Liver (tissue), 3 donors: ENCODE data around the gene SH3PXD2A.

Source experiments
- FOXA1 ChIP-seq: IDR thresholded peaks from 2 replicates; pipeline ENCODE4 v1.6.1; 2016; ENCODE audit warnings: antibody characterized with exemption
- GABPA ChIP-seq, 2 donors: IDR thresholded peaks in 1 of 2; conservative IDR thresholded peaks in 1 of 2; 2 replicates each; pipeline ENCODE4 v1.6.1; 2016; ENCODE audit warnings: antibody characterized with exemption in 2 of 2, mild to moderate bottlenecking in 1 of 2, moderate library complexity in 1 of 2
- JUND ChIP-seq, 2 donors: IDR thresholded peaks; 2 replicates each; pipeline ENCODE4 v1.6.1; 2016; ENCODE audit warnings: antibody characterized with exemption in 2 of 2
- RAD21 ChIP-seq, 2 donors: IDR thresholded peaks; 2 replicates each; pipeline ENCODE4 v1.6.1; 2016; ENCODE audit warnings: antibody characterized with exemption in 2 of 2, mild to moderate bottlenecking in 2 of 2
- RXRA ChIP-seq, 2 donors: IDR thresholded peaks; 2 replicates each; pipeline ENCODE4 v1.6.1; 2017 to 2018; ENCODE audit warnings: antibody characterized with exemption in 2 of 2, mild to moderate bottlenecking in 1 of 2
- SP1 ChIP-seq: IDR thresholded peaks from 2 replicates; pipeline ENCODE4 v1.6.1; 2018; ENCODE audit warnings: antibody characterized with exemption, mild to moderate bottlenecking
- TAF1 ChIP-seq: conservative IDR thresholded peaks from 2 replicates; pipeline ENCODE4 v1.6.1; 2016; ENCODE audit warnings: antibody characterized with exemption, mild to moderate bottlenecking
- YY1 ChIP-seq: IDR thresholded peaks from 2 replicates; pipeline ENCODE4 v1.6.1; 2016; ENCODE audit warnings: antibody characterized with exemption, mild to moderate bottlenecking
- TF ChIP-seq, protein P1 (sequence below): fragments of 150-350 bp; IDR thresholded peaks from 2 replicates; pipeline ENCODE4 v1.5.1; 2017; ENCODE audit warnings: improper control_type of control experiment, low read depth, low read length; ENCODE audit not compliant: missing input control
- TF ChIP-seq, protein P2 (sequence below): IDR thresholded peaks from 2 replicates; pipeline ENCODE4 v1.6.1; 2016; ENCODE audit warnings: antibody characterized with exemption
- TF ChIP-seq, protein P3 (sequence below): IDR thresholded peaks from 2 replicates; pipeline ENCODE4 v1.6.1; 2016; ENCODE audit warnings: antibody characterized with exemption, mild to moderate bottlenecking
- TF ChIP-seq, protein P4 (sequence below): IDR thresholded peaks from 2 replicates; pipeline ENCODE4 v1.6.1; 2016; ENCODE audit warnings: antibody characterized with exemption
- TF ChIP-seq, protein P5 (sequence below): IDR thresholded peaks from 2 replicates; pipeline ENCODE4 v1.6.1; 2016; ENCODE audit warnings: antibody characterized with exemption
- donor health status: healthy.
- donor health status: healthy.

DNA sequence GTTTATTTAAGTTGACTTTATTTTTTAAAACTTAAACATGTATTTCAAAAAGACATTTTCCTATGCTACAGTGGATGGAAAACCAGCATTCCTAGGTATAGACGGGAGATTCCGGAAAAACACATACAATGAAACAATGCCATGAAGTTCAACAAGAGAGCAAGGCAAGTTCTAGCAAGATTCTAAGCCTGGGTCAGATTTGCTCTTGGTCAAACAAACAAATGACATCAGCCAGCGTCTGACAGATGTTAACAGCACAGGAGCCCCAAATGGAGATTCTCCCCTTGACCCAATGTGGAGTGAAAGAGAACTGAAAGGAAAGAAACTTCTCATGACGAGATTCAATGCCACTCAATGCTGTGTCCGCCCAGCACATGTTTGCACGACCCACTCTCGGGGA, 212.0 kb downstream of the SH3PXD2A start:
- TF ChIP-seq, protein P1, sequence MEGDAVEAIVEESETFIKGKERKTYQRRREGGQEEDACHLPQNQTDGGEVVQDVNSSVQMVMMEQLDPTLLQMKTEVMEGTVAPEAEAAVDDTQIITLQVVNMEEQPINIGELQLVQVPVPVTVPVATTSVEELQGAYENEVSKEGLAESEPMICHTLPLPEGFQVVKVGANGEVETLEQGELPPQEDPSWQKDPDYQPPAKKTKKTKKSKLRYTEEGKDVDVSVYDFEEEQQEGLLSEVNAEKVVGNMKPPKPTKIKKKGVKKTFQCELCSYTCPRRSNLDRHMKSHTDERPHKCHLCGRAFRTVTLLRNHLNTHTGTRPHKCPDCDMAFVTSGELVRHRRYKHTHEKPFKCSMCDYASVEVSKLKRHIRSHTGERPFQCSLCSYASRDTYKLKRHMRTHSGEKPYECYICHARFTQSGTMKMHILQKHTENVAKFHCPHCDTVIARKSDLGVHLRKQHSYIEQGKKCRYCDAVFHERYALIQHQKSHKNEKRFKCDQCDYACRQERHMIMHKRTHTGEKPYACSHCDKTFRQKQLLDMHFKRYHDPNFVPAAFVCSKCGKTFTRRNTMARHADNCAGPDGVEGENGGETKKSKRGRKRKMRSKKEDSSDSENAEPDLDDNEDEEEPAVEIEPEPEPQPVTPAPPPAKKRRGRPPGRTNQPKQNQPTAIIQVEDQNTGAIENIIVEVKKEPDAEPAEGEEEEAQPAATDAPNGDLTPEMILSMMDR: no peak
- TF ChIP-seq, protein P2, sequence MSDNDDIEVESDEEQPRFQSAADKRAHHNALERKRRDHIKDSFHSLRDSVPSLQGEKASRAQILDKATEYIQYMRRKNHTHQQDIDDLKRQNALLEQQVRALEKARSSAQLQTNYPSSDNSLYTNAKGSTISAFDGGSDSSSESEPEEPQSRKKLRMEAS: no peak
- TF ChIP-seq YY1: no peak
- TF ChIP-seq, protein P3, sequence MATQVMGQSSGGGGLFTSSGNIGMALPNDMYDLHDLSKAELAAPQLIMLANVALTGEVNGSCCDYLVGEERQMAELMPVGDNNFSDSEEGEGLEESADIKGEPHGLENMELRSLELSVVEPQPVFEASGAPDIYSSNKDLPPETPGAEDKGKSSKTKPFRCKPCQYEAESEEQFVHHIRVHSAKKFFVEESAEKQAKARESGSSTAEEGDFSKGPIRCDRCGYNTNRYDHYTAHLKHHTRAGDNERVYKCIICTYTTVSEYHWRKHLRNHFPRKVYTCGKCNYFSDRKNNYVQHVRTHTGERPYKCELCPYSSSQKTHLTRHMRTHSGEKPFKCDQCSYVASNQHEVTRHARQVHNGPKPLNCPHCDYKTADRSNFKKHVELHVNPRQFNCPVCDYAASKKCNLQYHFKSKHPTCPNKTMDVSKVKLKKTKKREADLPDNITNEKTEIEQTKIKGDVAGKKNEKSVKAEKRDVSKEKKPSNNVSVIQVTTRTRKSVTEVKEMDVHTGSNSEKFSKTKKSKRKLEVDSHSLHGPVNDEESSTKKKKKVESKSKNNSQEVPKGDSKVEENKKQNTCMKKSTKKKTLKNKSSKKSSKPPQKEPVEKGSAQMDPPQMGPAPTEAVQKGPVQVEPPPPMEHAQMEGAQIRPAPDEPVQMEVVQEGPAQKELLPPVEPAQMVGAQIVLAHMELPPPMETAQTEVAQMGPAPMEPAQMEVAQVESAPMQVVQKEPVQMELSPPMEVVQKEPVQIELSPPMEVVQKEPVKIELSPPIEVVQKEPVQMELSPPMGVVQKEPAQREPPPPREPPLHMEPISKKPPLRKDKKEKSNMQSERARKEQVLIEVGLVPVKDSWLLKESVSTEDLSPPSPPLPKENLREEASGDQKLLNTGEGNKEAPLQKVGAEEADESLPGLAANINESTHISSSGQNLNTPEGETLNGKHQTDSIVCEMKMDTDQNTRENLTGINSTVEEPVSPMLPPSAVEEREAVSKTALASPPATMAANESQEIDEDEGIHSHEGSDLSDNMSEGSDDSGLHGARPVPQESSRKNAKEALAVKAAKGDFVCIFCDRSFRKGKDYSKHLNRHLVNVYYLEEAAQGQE: no peak
- TF ChIP-seq, protein P4, sequence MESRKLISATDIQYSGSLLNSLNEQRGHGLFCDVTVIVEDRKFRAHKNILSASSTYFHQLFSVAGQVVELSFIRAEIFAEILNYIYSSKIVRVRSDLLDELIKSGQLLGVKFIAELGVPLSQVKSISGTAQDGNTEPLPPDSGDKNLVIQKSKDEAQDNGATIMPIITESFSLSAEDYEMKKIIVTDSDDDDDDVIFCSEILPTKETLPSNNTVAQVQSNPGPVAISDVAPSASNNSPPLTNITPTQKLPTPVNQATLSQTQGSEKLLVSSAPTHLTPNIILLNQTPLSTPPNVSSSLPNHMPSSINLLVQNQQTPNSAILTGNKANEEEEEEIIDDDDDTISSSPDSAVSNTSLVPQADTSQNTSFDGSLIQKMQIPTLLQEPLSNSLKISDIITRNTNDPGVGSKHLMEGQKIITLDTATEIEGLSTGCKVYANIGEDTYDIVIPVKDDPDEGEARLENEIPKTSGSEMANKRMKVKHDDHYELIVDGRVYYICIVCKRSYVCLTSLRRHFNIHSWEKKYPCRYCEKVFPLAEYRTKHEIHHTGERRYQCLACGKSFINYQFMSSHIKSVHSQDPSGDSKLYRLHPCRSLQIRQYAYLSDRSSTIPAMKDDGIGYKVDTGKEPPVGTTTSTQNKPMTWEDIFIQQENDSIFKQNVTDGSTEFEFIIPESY: no peak
- no peak for TF ChIP-seq SP1
- no peak for TF ChIP-seq RAD21 (IDR thresholded peaks at IDR 0.05)
- TF ChIP-seq GABPA (IDR thresholded peaks at IDR 0.05 in 1 of 2, conservative IDR thresholded peaks at IDR 0.05 in 1 of 2): no peak
- no peak for TF ChIP-seq JUND (IDR thresholded peaks at IDR 0.05)
- TF ChIP-seq, protein P5, sequence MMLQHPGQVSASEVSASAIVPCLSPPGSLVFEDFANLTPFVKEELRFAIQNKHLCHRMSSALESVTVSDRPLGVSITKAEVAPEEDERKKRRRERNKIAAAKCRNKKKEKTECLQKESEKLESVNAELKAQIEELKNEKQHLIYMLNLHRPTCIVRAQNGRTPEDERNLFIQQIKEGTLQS: no peak
- no peak for TF ChIP-seq TAF1
- no peak for TF ChIP-seq RXRA (IDR thresholded peaks at IDR 0.05)
- no peak for TF ChIP-seq FOXA1
